ENCODE measurements around the gene TCOF1. TPM values are rescaled to one million over a fixed set of nuclear protein-coding genes. Genes with fewer than 3 reads are reported as not detected.
A peak's percentile ranks its signal among the peaks of the same experiment; 100 is the strongest.

Gene TCOF1
- total RNA-seq, 1 donor from 2014 or later: 44.3 TPM

GRCh38 chr5:150444770-150445169 lies 87.3 kb downstream of the TCOF1 start:
- TF ChIP-seq CTCF (conservative IDR thresholded peaks at IDR 0.05; ENCODE audit: low read depth, low read length): no peak
- DNase-seq (ENCODE audit: low read depth): no peak
- H3K4me3 ChIP-seq (ENCODE audit: low read depth, low read length): no peak overlapping the region

GRCh38 chr5:150446088-150446487 lies 88.6 kb downstream of the TCOF1 start:
- TF ChIP-seq CTCF (conservative IDR thresholded peaks at IDR 0.05; ENCODE audit: low read depth, low read length): no peak
- H3K4me3 ChIP-seq (ENCODE audit: low read depth, low read length): no peak overlapping the region
- no peak for DNase-seq (ENCODE audit: low read depth)

- no peak for TF ChIP-seq CTCF (conservative IDR thresholded peaks at IDR 0.05; ENCODE audit: low read depth, low read length)
- no peak overlapping the region for H3K4me3 ChIP-seq (ENCODE audit: low read depth, low read length)
- no peak for DNase-seq (ENCODE audit: low read depth)
Observed at GRCh38 chr5:150446583-150446982, 89.1 kb downstream of the TCOF1 start.

GRCh38 chr5:150447188-150447587 lies 89.7 kb downstream of the TCOF1 start:
- H3K4me3 ChIP-seq (ENCODE audit: low read depth, low read length): no peak overlapping the region
- no peak for DNase-seq (ENCODE audit: low read depth)
- TF ChIP-seq CTCF (conservative IDR thresholded peaks at IDR 0.05; ENCODE audit: low read depth, low read length): no peak

GRCh38 chr5:150448334-150448733 lies 90.8 kb downstream of the TCOF1 start:
- peak overlapping the region; percentile 79 for H3K4me3 ChIP-seq (ENCODE audit: low read depth, low read length)
- TF ChIP-seq CTCF (conservative IDR thresholded peaks at IDR 0.05; ENCODE audit: low read depth, low read length): no peak
- DNase-seq (ENCODE audit: low read depth): no peak

- TF ChIP-seq CTCF (conservative IDR thresholded peaks at IDR 0.05; ENCODE audit: low read depth, low read length): no peak
- no peak for DNase-seq (ENCODE audit: low read depth)
- peak overlapping the region; percentile 79 for H3K4me3 ChIP-seq (ENCODE audit: low read depth, low read length)
Observed at GRCh38 chr5:150448952-150449516, 91.5 kb downstream of the TCOF1 start.

Other genes starting within 250 kb of the TCOF1 start
- 2.2 and 4.6 TPM in 2 replicates for gene PDGFRB, start 201.9 kb upstream of the TCOF1 start, total RNA-seq
- gene CDX1, start 190.9 kb upstream of the TCOF1 start, total RNA-seq: not detected in 2 replicates
- not detected in 2 replicates for gene SLC6A7, start 167.6 kb upstream of the TCOF1 start, total RNA-seq
- gene CAMK2A, start 67.9 kb upstream of the TCOF1 start, total RNA-seq: not detected in 2 replicates
- 2.3 and 5.7 TPM in 2 replicates for gene ARSI, start 54.8 kb upstream of the TCOF1 start, total RNA-seq
- gene CD74, start 55.2 kb downstream of the TCOF1 start, total RNA-seq: 31.2 and 54.4 TPM in 2 replicates
- gene RPS14, start 92.0 kb downstream of the TCOF1 start, total RNA-seq: 2,963 and 3,646 TPM in 2 replicates
- 64.2 and 65.4 TPM in 2 replicates for gene NDST1, start 150.4 kb downstream of the TCOF1 start, total RNA-seq